Muscle of leg (tissue), 11 donors: ENCODE data around the gene CD160. TPM values are rescaled to one million over a fixed set of nuclear protein-coding genes. Genes with fewer than 3 reads are reported as not detected.
A peak's percentile ranks its signal among the peaks of the same experiment; 100 is the strongest.

Source experiments
- DNase-seq: peaks from one replicate; pipeline ENCODE4 v3.0.0; 2013
- H3K27ac ChIP-seq: one replicate; pipeline ENCODE4 v1.5.1; 2013; ENCODE audit warnings: mild to moderate bottlenecking, low read length, control low read depth
- H3K27me3 ChIP-seq: one replicate; pipeline ENCODE4 v1.6.1; 2013; ENCODE audit warnings: low read length; ENCODE audit not compliant: control insufficient read depth, insufficient read depth
- H3K36me3 ChIP-seq: one replicate; pipeline ENCODE4 v1.6.1; 2013; ENCODE audit warnings: low read length; ENCODE audit not compliant: control insufficient read depth, insufficient read depth
- H3K4me1 ChIP-seq: one replicate; pipeline ENCODE4 v1.6.1; 2013; ENCODE audit warnings: low read length; ENCODE audit not compliant: control insufficient read depth, insufficient read depth
- H3K4me3 ChIP-seq: one replicate; pipeline ENCODE4 v1.5.1; 2013; ENCODE audit warnings: low read length, control low read depth
- H3K9me3 ChIP-seq: replicated peaks from 2 replicates; pipeline ENCODE4 v1.6.1; 2013; ENCODE audit warnings: low read depth, low read length; ENCODE audit not compliant: control insufficient read depth
- WGBS: methylation state at CpG from one replicate; pipeline ENCODE4 v1.1.5; 2013; ENCODE audit warnings: missing lambda C conversion rate; ENCODE audit not compliant: insufficient coverage; 5-methylcytosine and 5-hydroxymethylcytosine counted together
- polyA plus RNA-seq, 8 donors: library from polyadenylated mRNA; unstranded; fragments of 120-200 nt; gene quantifications; one replicate each; pipeline versions ENCODE4 v1.2.1 to v1.2.3, GENCODE V29; 2013; ENCODE audit warnings: inconsistent platforms in 1 of 8, low replicate concordance in 1 of 8; ENCODE audit not compliant: insufficient read length in 8 of 8, insufficient read depth in 1 of 8
- total RNA-seq: library from RNA; stranded (reverse); fragments of 120-200 nt; gene quantifications from one replicate; pipeline ENCODE4 v1.2.4, GENCODE V29; 2013

CD160 gene
- total and polyA plus RNA-seq, 9 donors, result 0.09 to 0.95 (median 0.79) TPM

DNA sequence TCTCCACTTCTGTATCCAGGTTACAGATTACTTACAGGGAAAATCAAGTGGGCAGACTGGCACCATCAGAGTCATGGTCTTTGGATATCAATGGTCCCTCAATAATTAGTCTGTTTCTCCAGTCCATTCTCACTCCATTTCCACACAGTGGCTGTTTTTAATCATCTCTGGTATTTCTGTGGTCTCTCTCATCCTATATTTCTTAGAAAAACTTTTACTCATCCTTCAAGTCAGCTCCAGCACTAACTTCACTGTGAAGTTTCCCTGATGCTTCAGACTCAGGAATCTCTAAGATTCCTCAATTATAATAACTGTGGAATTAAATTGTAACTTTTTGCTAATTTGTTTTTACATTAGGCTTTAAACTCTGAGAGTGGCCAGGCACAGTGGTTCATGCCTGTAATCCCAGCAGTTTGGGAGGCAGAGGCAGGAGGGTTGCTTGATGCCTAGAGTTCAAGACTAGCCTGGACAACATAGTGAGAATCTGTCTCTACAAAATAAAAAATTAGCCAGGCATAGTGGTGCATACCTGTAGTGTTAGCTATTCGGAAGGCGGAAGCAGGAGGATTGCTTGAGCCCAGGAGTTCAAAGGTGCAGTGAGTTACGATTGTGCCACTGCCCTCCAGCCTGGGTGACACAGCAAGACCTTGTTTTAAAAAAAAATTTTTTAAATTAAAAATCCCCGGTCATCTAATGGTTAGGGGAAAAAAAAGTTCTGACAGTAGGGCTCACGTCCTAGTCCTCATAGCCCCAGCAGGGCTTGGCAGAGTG, 10.6 kb downstream of the CD160 start:
- Histone ChIP-seq H3K27me3 (no peaks in the 10 kb centered on the region), H3K27ac (no peak overlapping the region), H3K4me3 (no peak overlapping the region), H3K9me3 (no peaks in the 10 kb centered on the region), H3K4me1 (no peaks in the 10 kb centered on the region), H3K36me3 (no peaks in the 10 kb centered on the region)
- WGBS, result no CpG with 5 or more reads among the region's 5 CpGs
- no peak for DNase-seq

DNA sequence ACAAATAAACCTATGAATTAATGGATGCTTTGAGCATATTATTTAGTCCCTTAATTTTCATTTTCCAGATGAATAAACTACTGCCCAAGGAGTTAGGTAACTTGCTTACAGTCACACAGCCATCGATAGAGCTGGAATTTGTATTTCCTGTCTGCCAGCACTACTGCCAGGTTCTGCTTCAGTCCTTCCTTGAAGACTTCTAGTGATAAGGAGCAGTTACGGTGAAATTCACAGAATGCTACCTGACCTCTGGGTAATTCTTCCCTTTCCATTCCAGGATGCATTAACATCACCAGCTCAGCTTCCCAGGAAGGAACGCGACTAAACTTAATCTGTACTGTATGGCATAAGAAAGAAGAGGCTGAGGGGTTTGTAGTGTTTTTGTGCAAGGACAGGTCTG, 11.2 kb downstream of the CD160 start:
- H3K27ac ChIP-seq, result no peak overlapping the region
- 91% methylated on average over 4 of the region's 4 CpGs for WGBS
- no peak for DNase-seq
- no peaks in the 10 kb centered on the region for H3K36me3 ChIP-seq
- no peaks in the 10 kb centered on the region for H3K4me1 ChIP-seq
- H3K27me3 ChIP-seq, result no peaks in the 10 kb centered on the region
- no peak overlapping the region for H3K4me3 ChIP-seq
- H3K9me3 ChIP-seq, result no peaks in the 10 kb centered on the region

DNA sequence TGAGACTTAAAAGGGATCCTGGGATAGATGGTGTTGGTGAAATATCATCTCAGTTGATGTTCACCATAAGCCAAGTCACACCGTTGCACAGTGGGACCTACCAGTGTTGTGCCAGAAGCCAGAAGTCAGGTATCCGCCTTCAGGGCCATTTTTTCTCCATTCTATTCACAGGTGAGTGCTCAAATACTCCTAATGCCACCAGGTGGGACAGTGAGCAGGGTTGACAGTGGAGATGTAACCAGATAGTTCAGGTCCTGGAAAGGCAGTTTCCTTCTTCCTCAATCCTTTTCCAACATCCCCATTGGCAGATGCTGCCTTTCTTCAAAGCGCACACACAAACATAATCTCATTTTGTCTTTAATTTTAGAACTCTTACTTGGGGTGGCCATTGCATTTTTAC, 11.6 kb downstream of the CD160 start:
- no CpG with 5 or more reads among the region's 3 CpGs for WGBS
- no peak for DNase-seq
- H3K27ac ChIP-seq, result no peak overlapping the region
- no peaks in the 10 kb centered on the region for H3K36me3 ChIP-seq
- no peaks in the 10 kb centered on the region for H3K9me3 ChIP-seq
- no peaks in the 10 kb centered on the region for H3K4me1 ChIP-seq
- H3K27me3 ChIP-seq, result no peaks in the 10 kb centered on the region
- H3K4me3 ChIP-seq, result no peak overlapping the region

DNA sequence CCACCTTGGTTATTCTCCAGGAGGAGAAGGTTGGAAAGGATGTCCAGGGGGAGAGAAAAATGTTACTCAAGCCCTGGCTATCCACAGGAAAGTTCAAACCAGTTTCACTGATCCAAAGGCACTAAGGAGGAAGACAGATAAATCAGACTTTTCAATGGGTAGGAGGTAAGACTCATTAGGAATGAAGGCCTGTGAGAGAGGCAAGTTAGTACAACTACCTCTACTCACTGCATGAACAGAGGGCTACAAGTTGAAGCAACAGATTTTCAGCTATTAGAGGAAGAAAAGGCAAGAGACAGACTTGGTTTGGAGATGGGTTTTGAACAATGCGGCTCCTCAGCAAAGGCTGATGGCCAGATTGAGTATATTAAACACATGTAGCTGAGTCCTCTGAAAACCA, 16.9 kb downstream of the CD160 start:
- Histone ChIP-seq H3K4me1 (no peaks in the 10 kb centered on the region), H3K36me3 (peaks cover 3% of the 10 kb centered on the region), H3K27me3 (no peaks in the 10 kb centered on the region), H3K27ac (no peak overlapping the region), H3K9me3 (no peaks in the 10 kb centered on the region), H3K4me3 (no peak overlapping the region)
- no peak for DNase-seq
- WGBS, result no CpG with 5 or more reads among the region's 1 CpG

DNA sequence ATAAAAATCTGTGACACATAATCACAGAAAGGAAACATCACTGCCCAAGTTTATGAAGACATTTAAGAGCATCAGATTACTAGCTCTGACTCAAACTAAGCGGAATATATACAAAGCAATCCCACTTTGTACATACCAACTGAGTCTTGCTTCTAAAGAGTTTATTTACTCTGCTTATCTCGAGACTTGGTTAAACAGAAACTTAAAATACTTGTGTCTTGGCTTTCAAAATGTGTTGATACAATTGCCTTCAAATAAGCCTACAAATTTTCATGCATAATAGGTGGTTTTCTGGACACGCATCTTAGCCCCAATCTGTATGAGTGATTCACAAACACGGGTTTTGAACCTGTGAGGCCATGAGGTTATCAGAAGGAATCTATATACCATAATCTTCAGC, 21.0 kb downstream of the CD160 start:
- no peak for DNase-seq
- H3K4me1 ChIP-seq, result no peaks in the 10 kb centered on the region
- no peak overlapping the region for H3K27ac ChIP-seq
- peaks cover 24% of the 10 kb centered on the region for H3K36me3 ChIP-seq
- WGBS, result no CpG with 5 or more reads among the region's 4 CpGs
- no peaks in the 10 kb centered on the region for H3K27me3 ChIP-seq
- H3K9me3 ChIP-seq, result no peaks in the 10 kb centered on the region
- H3K4me3 ChIP-seq, result no peak overlapping the region

DNA sequence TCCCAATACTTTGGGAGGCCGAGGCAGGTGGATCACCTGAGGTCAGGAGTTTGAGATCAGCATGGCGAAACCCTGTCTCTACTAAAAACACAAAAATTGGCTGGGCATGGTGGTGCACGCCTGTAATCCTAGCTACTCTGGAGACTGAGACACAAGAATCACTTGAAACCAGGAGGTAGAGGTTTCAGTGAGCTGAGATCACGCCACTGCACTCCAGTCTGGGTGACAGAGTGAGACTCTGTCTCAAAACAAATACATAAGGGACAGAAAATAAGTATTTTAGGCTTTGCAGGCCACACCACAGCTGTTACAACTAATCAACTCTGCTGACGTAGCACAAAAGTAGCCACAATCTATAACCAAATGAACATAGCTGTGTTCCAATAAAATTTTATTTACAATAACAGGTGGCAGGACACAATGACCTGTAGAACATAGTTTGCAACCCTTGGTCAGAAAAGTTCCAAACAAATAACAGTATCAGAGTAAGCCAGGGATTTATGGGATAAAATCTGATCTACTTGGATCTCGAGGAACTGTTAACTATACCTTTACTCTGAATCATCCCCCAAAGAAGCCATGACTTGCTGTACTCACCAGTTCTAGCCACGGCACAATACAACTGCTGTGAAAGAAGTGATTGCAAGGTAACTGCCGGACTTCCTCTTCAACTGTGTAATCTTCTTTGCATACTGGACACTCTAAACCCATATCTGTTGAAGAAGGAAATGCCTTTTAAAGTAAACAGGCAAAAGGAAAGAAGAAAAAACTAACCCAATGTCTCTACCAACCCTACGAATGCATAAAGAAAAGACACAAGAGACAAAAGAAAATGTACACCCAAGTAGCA, 28.3 kb downstream of the CD160 start:
- Histone ChIP-seq H3K36me3 (peaks cover 53% of the 10 kb centered on the region), H3K9me3 (no peaks in the 10 kb centered on the region), H3K4me3 (no peak overlapping the region), H3K27me3 (no peaks in the 10 kb centered on the region), H3K4me1 (no peaks in the 10 kb centered on the region), H3K27ac (no peak overlapping the region)
- 92% methylated on average over 4 of the region's 9 CpGs for WGBS
- no peak for DNase-seq

DNA sequence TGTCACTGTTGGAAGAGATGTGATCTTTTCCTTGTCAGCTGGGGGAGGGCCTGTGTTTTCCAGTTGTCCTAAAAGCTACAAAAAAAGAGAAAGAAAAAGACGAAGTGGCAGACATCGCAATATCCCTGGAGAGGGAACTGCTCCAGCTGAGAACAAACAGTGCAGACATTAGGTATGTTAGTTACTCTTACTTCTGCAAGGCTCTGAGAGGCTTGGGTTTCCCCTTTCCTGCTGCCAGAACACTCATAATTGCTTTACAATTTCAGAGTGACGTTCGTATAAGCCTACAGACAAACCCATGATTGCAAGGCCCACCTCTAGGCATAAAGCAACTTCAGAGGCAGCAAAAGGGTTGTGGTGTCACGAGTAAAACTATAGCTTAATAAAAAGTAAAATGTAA, 31.1 kb downstream of the CD160 start:
- H3K9me3 ChIP-seq, result no peaks in the 10 kb centered on the region
- peak; percentile 37 for DNase-seq
- H3K27me3 ChIP-seq, result no peaks in the 10 kb centered on the region
- no peak overlapping the region for H3K4me3 ChIP-seq
- peaks cover 38% of the 10 kb centered on the region for H3K36me3 ChIP-seq
- H3K27ac ChIP-seq, result no peak overlapping the region
- no peaks in the 10 kb centered on the region for H3K4me1 ChIP-seq
- 36% methylated on average over 2 of the region's 5 CpGs for WGBS

DNA sequence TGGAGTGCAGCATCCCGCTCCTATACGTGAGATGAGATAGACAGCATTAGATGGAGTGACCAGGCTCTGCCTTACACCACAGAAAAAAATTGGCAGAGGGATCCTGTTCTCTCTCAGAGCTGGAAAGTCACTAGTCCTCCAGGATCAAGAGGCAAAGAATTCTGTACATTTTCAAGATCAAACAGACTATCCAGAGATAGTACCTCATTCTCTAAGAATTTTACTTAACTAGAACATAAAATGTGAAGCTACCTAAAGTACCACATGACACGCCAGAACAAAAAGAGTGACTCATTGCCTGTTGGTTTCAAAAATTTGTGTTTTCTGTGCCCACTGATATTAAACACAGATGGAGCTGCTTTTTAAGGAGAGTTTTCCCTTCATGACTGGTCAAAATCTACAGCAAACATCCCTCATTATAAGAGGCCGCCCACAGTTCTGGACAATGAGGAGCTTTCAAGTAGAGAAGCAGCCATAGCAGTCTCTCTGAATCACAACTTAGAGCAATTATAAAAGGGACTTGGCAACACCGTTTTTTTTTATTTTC, 32.3 kb downstream of the CD160 start:
- no peak overlapping the region for H3K27ac ChIP-seq
- no peaks in the 10 kb centered on the region for H3K4me1 ChIP-seq
- no peaks in the 10 kb centered on the region for H3K9me3 ChIP-seq
- peak; percentile 74 for DNase-seq
- peaks cover 33% of the 10 kb centered on the region for H3K36me3 ChIP-seq
- no peak overlapping the region for H3K4me3 ChIP-seq
- H3K27me3 ChIP-seq, result no peaks in the 10 kb centered on the region
- WGBS, result 83% methylated on average over 4 of the region's 5 CpGs

DNA sequence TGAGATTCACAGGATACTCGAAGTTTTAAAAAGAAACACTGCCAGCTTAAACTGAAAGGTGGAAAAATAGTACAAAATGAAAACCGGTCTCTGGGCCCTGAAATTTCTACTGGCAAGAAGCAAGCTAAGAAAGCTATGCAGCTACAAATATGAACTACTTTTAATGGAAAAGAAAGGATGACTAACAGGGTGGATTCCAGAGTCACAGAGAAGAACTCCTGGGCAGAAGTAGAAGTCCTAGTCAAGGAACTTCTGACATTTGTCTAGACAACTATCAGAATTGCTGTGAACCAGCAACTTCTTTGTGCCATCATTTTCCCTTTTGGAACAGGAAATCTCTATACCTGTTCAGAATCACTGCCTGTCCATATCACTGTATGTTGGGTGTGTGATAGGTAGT, 38.1 kb downstream of the CD160 start:
- 50% methylated on average over 1 of the region's 2 CpGs for WGBS
- no peak for DNase-seq
- H3K36me3 ChIP-seq, result peaks cover 26% of the 10 kb centered on the region
- H3K27me3 ChIP-seq, result no peaks in the 10 kb centered on the region
- no peak overlapping the region for H3K4me3 ChIP-seq
- peaks cover 8% of the 10 kb centered on the region for H3K9me3 ChIP-seq
- H3K27ac ChIP-seq, result no peak overlapping the region
- H3K4me1 ChIP-seq, result no peaks in the 10 kb centered on the region

DNA sequence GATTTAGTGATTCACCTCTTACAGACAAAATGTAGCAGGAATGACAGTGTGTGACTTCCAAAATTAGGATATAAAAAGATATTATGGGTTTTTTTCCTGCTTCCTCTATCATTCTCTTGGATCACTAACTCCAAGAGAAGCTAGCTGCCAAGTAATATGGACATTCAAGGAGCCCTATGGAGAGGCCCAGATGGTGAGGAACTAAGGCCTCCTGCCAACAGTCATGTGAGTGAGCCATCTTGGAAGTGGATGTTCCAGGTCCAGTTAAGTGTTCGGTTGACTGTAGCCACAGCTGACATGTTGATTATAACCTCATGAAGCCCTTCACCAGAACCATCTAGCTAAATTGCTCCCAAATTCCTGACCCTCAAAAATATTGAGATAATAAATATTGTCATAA, 38.8 kb downstream of the CD160 start:
- no CpG with 5 or more reads among the region's 1 CpG for WGBS
- H3K9me3 ChIP-seq, result peaks cover 8% of the 10 kb centered on the region
- H3K4me1 ChIP-seq, result no peaks in the 10 kb centered on the region
- no peak overlapping the region for H3K4me3 ChIP-seq
- no peak for DNase-seq
- peaks cover 26% of the 10 kb centered on the region for H3K36me3 ChIP-seq
- no peak overlapping the region for H3K27ac ChIP-seq
- H3K27me3 ChIP-seq, result no peaks in the 10 kb centered on the region
